HepG2 (cell line): ENCODE results near the gene SLC36A2. TPM values are rescaled to one million over a fixed set of nuclear protein-coding genes. Genes with fewer than 3 reads are reported as not detected.
A peak's percentile ranks its signal among the peaks of the same experiment; 100 is the strongest.

Experiments
- AGO1 ChIP-seq: fragments of 200-400 bp; formaldehyde crosslinking; IDR thresholded peaks from 2 replicates; pipeline ENCODE4 v1.6.1; 2017; ENCODE audit warnings: mild to moderate bottlenecking, low read depth, low read length, moderate library complexity; ENCODE audit not compliant: poor library complexity, severe bottlenecking
- CEBPG ChIP-seq: IDR thresholded peaks from 2 replicates; pipeline ENCODE4 v1.6.1; 2016
- HNF4A ChIP-seq: sonication (generic); formaldehyde crosslinking; IDR thresholded peaks from 2 replicates; pipeline ENCODE4 v1.4.0; 2020; ENCODE audit warnings: missing genetic modification reagents
- HNF4G ChIP-seq, 2 experiments: sonication (generic) in 1 of 2; formaldehyde crosslinking in 1 of 2; IDR thresholded peaks; 2 replicates each; pipeline versions ENCODE4 v1.4.0 to v1.6.1; 2011 to 2020; ENCODE audit warnings: borderline replicate concordance in 2 of 2, low read depth in 2 of 2, mild to moderate bottlenecking in 2 of 2, low read length in 1 of 2, missing genetic modification reagents in 1 of 2, moderate library complexity in 1 of 2
- SNAPC2 ChIP-seq: sonication (generic); formaldehyde crosslinking; IDR thresholded peaks from 2 replicates; pipeline ENCODE4 v1.8.1; 2022; ENCODE audit warnings: mild to moderate bottlenecking, missing genetic modification reagents
- SOX13 ChIP-seq, 3 experiments: fragments of 450-650 bp in 1 of 3; sonication (generic) in 1 of 3; formaldehyde crosslinking in 1 of 3; IDR thresholded peaks in 2 of 3; conservative IDR thresholded peaks in 1 of 3; 2 replicates each; pipeline versions ENCODE4 v1.5.0 to v1.6.1; 2016 to 2020; ENCODE audit warnings: antibody characterized with exemption in 1 of 3, mild to moderate bottlenecking in 1 of 3, missing compliant biosample characterization in 1 of 3, missing genetic modification reagents in 1 of 3, moderate library complexity in 1 of 3
- SOX6 ChIP-seq, 2 experiments: fragments of 450-650 bp in 1 of 2; sonication (generic) in 1 of 2; formaldehyde crosslinking in 1 of 2; IDR thresholded peaks; 2 replicates each; pipeline versions ENCODE4 v1.4.0 to v1.6.1; 2017 to 2020; ENCODE audit warnings: antibody characterized with exemption in 1 of 2, mild to moderate bottlenecking in 1 of 2, missing genetic modification reagents in 1 of 2
- TAF1 ChIP-seq: sonication (generic); formaldehyde crosslinking; IDR thresholded peaks from 2 replicates; pipeline ENCODE4 v1.4.0; 2020; ENCODE audit warnings: missing genetic modification reagents
- TEAD2 ChIP-seq: sonication (generic); formaldehyde crosslinking; IDR thresholded peaks from 2 replicates; pipeline ENCODE4 v1.9.0; 2021; ENCODE audit warnings: missing genetic modification reagents
- ZNF713 ChIP-seq: sonication (generic); formaldehyde crosslinking; IDR thresholded peaks from 2 replicates; pipeline ENCODE4 v1.4.0; 2020; ENCODE audit warnings: mild to moderate bottlenecking, missing genetic modification reagents
- polyA plus RNA-seq, 8 experiments: library from polyadenylated mRNA; depleted of rRNA in 3 of 8; stranded (reverse) in 7 of 8; unstranded in 1 of 8; fragments of >200 nt; fragmentation: Illumina TruSeq in 4 of 8; extraction: Trizol in 4 of 8; gene quantifications; 2 replicates each; pipeline versions ENCODE4 v1.2.1 to v1.2.3, GENCODE V29; 2011 to 2016; ENCODE audit warnings: low read depth in 4 of 8, missing spikeins in 1 of 8, mixed read lengths in 1 of 8; ENCODE audit not compliant: insufficient read depth in 1 of 8
- total RNA-seq, 5 experiments: library from RNA; depleted of rRNA; stranded (reverse); fragments of >200 nt; fragmentation: Illumina TruSeq; extraction: Trizol; gene quantifications; 2 replicates each; pipeline ENCODE4 v1.2.3, GENCODE V29; 2016; ENCODE audit warnings: low read depth in 1 of 5
- TF ChIP-seq, protein P1 (sequence below), 2 experiments: sonication (generic) in 1 of 2; formaldehyde crosslinking in 1 of 2; IDR thresholded peaks; 2 replicates each; pipeline versions ENCODE4 v1.6.1 to v1.9.0; 2014 to 2022; ENCODE audit warnings: antibody characterized with exemption in 1 of 2, borderline replicate concordance in 1 of 2, inconsistent platforms in 1 of 2, low read depth in 1 of 2, missing genetic modification reagents in 1 of 2
- TF ChIP-seq, protein P2 (sequence below): sonication (generic); formaldehyde crosslinking; IDR thresholded peaks from 2 replicates; pipeline ENCODE4 v1.9.0; 2021; ENCODE audit warnings: missing genetic modification reagents, mild to moderate bottlenecking, borderline replicate concordance

SLC36A2 gene
- total and polyA plus RNA-seq, 2 of the 13 experiments (the other 11 are each of a cell fraction or from before 2014, with no cell fraction given): 0.03 TPM; not detected in 1

DNA sequence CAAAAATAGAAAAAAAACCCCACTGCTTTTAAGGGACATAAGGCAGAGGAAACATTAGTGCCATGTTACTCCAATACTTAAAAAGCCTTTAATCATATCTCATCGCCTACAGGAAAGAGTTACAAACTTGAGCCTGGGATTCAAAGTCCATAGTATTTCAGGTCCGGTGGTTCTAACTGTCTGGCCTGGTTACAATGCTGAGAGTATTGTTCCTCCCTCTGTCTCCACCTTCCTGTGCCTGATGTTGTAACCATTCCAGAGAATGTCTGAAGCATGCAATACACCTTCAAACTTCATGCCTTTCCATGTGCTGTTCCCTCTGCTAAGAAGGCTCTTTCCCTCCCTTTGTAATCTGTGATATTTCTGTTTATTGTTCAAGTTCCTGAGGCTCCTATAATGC lies 41.6 kb upstream of the SLC36A2 start (continued):
- TF ChIP-seq, protein P1, sequence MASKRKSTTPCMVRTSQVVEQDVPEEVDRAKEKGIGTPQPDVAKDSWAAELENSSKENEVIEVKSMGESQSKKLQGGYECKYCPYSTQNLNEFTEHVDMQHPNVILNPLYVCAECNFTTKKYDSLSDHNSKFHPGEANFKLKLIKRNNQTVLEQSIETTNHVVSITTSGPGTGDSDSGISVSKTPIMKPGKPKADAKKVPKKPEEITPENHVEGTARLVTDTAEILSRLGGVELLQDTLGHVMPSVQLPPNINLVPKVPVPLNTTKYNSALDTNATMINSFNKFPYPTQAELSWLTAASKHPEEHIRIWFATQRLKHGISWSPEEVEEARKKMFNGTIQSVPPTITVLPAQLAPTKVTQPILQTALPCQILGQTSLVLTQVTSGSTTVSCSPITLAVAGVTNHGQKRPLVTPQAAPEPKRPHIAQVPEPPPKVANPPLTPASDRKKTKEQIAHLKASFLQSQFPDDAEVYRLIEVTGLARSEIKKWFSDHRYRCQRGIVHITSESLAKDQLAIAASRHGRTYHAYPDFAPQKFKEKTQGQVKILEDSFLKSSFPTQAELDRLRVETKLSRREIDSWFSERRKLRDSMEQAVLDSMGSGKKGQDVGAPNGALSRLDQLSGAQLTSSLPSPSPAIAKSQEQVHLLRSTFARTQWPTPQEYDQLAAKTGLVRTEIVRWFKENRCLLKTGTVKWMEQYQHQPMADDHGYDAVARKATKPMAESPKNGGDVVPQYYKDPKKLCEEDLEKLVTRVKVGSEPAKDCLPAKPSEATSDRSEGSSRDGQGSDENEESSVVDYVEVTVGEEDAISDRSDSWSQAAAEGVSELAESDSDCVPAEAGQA (IDR thresholded peaks at IDR 0.05; ENCODE audit: low read depth): no peak
- TF ChIP-seq, protein P1 (CRISPR knock-in tag; IDR thresholded peaks at IDR 0.05; ENCODE audit: borderline replicate concordance): no peak
- TF ChIP-seq SOX13 (IDR thresholded peaks at IDR 0.05): no peak
- TF ChIP-seq SOX13 (CRISPR knock-in tag; conservative IDR thresholded peaks at IDR 0.05 in 1 of 2, IDR thresholded peaks at IDR 0.05 in 1 of 2): peak in 1 of 2 experiments; percentile 66; a peak in 2 of 4 replicates
- TF ChIP-seq CEBPG (CRISPR knock-in tag): peak; percentile 45
- peak; percentile 59 for TF ChIP-seq HNF4A (CRISPR knock-in tag)
- no peak for TF ChIP-seq TAF1 (CRISPR knock-in tag)
- TF ChIP-seq, protein P2, sequence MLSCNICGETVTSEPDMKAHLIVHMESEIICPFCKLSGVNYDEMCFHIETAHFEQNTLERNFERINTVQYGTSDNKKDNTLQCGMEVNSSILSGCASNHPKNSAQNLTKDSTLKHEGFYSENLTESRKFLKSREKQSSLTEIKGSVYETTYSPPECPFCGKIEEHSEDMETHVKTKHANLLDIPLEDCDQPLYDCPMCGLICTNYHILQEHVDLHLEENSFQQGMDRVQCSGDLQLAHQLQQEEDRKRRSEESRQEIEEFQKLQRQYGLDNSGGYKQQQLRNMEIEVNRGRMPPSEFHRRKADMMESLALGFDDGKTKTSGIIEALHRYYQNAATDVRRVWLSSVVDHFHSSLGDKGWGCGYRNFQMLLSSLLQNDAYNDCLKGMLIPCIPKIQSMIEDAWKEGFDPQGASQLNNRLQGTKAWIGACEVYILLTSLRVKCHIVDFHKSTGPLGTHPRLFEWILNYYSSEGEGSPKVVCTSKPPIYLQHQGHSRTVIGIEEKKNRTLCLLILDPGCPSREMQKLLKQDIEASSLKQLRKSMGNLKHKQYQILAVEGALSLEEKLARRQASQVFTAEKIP: no peak
- TF ChIP-seq AGO1: no peak
- no peak for TF ChIP-seq SOX6 (IDR thresholded peaks at IDR 0.05)
- peak; percentile 56 for TF ChIP-seq SOX6 (CRISPR knock-in tag; IDR thresholded peaks at IDR 0.05)
- no peak for TF ChIP-seq TEAD2 (CRISPR knock-in tag)
- TF ChIP-seq HNF4G (IDR thresholded peaks at IDR 0.05; ENCODE audit: borderline replicate concordance, low read depth, low read length): peak; percentile 23; the same call in 1 of the 2 replicates
- no peak for TF ChIP-seq HNF4G (CRISPR knock-in tag; IDR thresholded peaks at IDR 0.05; ENCODE audit: borderline replicate concordance, low read depth)
- no peak for TF ChIP-seq ZNF713 (CRISPR knock-in tag)
- TF ChIP-seq SNAPC2 (CRISPR knock-in tag): no peak
- TF ChIP-seq, all 625 proteins: peak for 7
